ENCODE results near the gene DPYD. TPM values are rescaled to one million over a fixed set of nuclear protein-coding genes. Genes with fewer than 3 reads are reported as not detected.

DPYD gene
- total RNA-seq, 2 donors from 2014 or later: 9.2 to 17.5 TPM

DNA sequence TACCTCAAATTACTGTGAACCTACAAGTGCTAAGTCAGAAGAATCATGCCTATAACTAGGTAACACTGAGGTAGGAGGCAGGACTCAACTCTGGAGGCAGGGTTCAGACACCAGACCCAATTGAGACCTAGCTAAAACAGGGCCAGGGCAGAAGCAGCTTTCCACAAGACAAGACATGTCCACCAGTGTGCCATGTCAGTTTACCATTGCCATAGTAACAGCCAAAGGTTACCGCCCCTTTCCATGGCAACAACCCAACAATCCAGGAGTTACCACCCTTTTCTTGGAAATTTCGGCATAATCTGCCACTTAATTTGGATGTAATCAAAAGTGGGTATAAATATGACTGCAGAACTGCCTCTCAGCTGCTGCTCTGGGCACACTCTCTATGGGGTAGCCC is 432.3 kb downstream of the DPYD start:
- H3K9me3 Mint-ChIP-seq: no peaks in the 10 kb centered on the region
- no peaks in the 10 kb centered on the region for H3K4me1 Mint-ChIP-seq
- WGBS, 2 experiments (ENCODE audit: insufficient coverage in 1 of 2, insufficient read length in 1 of 2): 58 to 64% methylated on average over 2 of the region's 2 CpGs

DNA sequence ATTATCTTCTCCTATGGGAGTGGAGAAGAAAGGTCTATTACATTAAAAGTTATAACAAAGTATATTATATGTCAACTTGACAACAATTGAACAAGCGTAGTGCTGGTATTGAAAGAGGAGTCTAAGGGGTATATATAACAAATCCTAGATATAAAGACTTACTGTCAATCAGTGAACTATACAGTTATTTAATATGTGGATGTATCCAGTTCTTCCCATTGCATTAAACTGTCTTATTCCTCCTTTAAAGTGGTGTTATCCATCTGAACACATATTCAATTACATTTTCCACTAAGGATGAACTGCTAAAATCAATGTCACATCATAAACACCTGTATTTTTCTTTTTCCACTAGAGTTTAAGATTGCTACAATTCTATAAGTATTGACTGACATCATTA is 438.8 kb downstream of the DPYD start:
- WGBS, 2 experiments (ENCODE audit: insufficient coverage in 1 of 2, insufficient read length in 1 of 2): no CpG with 5 or more reads among the region's 1 CpG

More for the DNA sequence above, 432.3 kb downstream of the DPYD start:
- H3K27me3 ChIP-seq (ENCODE audit: control insufficient read depth, insufficient read depth, low read length, poor library complexity, severe bottlenecking): no peaks in the 10 kb centered on the region
- H3K36me3 ChIP-seq (ENCODE audit: control insufficient read depth, insufficient read depth, low read length): no peaks in the 10 kb centered on the region
- Mint-ChIP-seq H3K27ac (no peak overlapping the region), H3K4me3 (no peak overlapping the region), H3K36me3 (ENCODE audit: low read depth) (no peaks in the 10 kb centered on the region), H3K27me3 (ENCODE audit: insufficient read depth) (no peaks in the 10 kb centered on the region)
- H3K9ac ChIP-seq (ENCODE audit: extremely low read depth, low read length, poor library complexity, severe bottlenecking): no peak overlapping the region
- H3K27ac ChIP-seq (ENCODE audit: low read depth, low read length): no peak overlapping the region
- H3K4me3 ChIP-seq (ENCODE audit: low read length): no peak overlapping the region
- H3K9me3 ChIP-seq (ENCODE audit: control insufficient read depth, low read length): no peaks in the 10 kb centered on the region
- TF ChIP-seq, protein P1, sequence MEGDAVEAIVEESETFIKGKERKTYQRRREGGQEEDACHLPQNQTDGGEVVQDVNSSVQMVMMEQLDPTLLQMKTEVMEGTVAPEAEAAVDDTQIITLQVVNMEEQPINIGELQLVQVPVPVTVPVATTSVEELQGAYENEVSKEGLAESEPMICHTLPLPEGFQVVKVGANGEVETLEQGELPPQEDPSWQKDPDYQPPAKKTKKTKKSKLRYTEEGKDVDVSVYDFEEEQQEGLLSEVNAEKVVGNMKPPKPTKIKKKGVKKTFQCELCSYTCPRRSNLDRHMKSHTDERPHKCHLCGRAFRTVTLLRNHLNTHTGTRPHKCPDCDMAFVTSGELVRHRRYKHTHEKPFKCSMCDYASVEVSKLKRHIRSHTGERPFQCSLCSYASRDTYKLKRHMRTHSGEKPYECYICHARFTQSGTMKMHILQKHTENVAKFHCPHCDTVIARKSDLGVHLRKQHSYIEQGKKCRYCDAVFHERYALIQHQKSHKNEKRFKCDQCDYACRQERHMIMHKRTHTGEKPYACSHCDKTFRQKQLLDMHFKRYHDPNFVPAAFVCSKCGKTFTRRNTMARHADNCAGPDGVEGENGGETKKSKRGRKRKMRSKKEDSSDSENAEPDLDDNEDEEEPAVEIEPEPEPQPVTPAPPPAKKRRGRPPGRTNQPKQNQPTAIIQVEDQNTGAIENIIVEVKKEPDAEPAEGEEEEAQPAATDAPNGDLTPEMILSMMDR (conservative IDR thresholded peaks at IDR 0.05): no peak
- no peak for DNase-seq
- no peaks in the 10 kb centered on the region for H3K4me1 ChIP-seq (ENCODE audit: control insufficient read depth, insufficient read depth, low read length)

DNA sequence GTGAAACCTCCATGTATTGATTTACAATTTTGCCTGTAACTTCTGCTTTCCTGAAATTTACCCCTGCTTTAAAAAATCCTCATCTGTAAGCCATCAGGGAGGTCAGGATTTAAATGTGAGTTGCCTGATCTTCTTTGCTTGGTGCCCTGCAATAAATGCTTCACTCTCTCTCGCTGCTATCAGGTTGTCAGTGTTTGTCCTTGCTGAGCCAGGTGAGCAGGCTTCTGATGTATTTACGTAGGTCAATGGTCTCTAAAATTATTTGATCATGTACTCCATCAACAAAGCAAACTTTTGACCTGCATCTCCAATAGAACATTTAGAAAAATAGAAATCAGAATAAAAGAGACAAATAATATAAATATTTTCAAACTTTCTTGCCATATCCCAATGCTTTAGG is 453.4 kb downstream of the DPYD start:
- H3K27me3 ChIP-seq (ENCODE audit: control insufficient read depth, insufficient read depth, low read length, poor library complexity, severe bottlenecking): no peaks in the 10 kb centered on the region
- no peak overlapping the region for H3K27ac ChIP-seq (ENCODE audit: low read depth, low read length)
- Mint-ChIP-seq H3K9me3 (peaks cover 32% of the 10 kb centered on the region), H3K4me1 (peaks cover 6% of the 10 kb centered on the region), H3K4me3 (no peak overlapping the region), H3K27me3 (ENCODE audit: insufficient read depth) (no peaks in the 10 kb centered on the region), H3K27ac (peak overlapping the region; percentile 6), H3K36me3 (ENCODE audit: low read depth) (peaks cover 11% of the 10 kb centered on the region)
- TF ChIP-seq, protein P1 (conservative IDR thresholded peaks at IDR 0.05): no peak
- no peaks in the 10 kb centered on the region for H3K4me1 ChIP-seq (ENCODE audit: control insufficient read depth, insufficient read depth, low read length)
- no peaks in the 10 kb centered on the region for H3K36me3 ChIP-seq (ENCODE audit: control insufficient read depth, insufficient read depth, low read length)
- H3K4me3 ChIP-seq (ENCODE audit: low read length): peak overlapping the region; percentile 59
- 94% methylated on average over 2 of the region's 2 CpGs; no CpG with 5 or more reads in 1 of the 2 experiments for WGBS, 2 experiments (ENCODE audit: insufficient coverage in 1 of 2, insufficient read length in 1 of 2)
- no peak for DNase-seq
- H3K9me3 ChIP-seq (ENCODE audit: control insufficient read depth, low read length): peaks cover 20% of the 10 kb centered on the region
- no peak overlapping the region for H3K9ac ChIP-seq (ENCODE audit: extremely low read depth, low read length, poor library complexity, severe bottlenecking)

More for the DNA sequence above, 438.8 kb downstream of the DPYD start:
- Mint-ChIP-seq H3K4me3 (no peak overlapping the region), H3K4me1 (no peaks in the 10 kb centered on the region), H3K27me3 (ENCODE audit: insufficient read depth) (no peaks in the 10 kb centered on the region), H3K36me3 (ENCODE audit: low read depth) (no peaks in the 10 kb centered on the region), H3K9me3 (peaks cover 11% of the 10 kb centered on the region), H3K27ac (no peak overlapping the region)
- Histone ChIP-seq H3K4me3 (ENCODE audit: low read length) (no peak overlapping the region), H3K9ac (ENCODE audit: extremely low read depth, low read length, poor library complexity, severe bottlenecking) (no peak overlapping the region), H3K27me3 (ENCODE audit: control insufficient read depth, insufficient read depth, low read length, poor library complexity, severe bottlenecking) (no peaks in the 10 kb centered on the region), H3K27ac (ENCODE audit: low read depth, low read length) (no peak overlapping the region), H3K9me3 (ENCODE audit: control insufficient read depth, low read length) (peaks cover 6% of the 10 kb centered on the region), H3K36me3 (ENCODE audit: control insufficient read depth, insufficient read depth, low read length) (no peaks in the 10 kb centered on the region), H3K4me1 (ENCODE audit: control insufficient read depth, insufficient read depth, low read length) (no peaks in the 10 kb centered on the region)
- no peak for DNase-seq
- TF ChIP-seq, protein P1 (conservative IDR thresholded peaks at IDR 0.05): no peak

All from endodermal cell (in vitro differentiated cells).